ENCODE results near the gene NDC1.

NDC1 gene

GRCh38 chr1:53730224-53730865 is 107.8 kb downstream of the NDC1 start:
- DNase-seq = no peak

- DNase-seq = no peak
Measured at GRCh38 chr1:53729456-53730223, 108.5 kb downstream of the NDC1 start.

GRCh38 chr1:53728702-53729455 is 109.2 kb downstream of the NDC1 start:
- no peak for DNase-seq

- DNase-seq = no peak
Measured at GRCh38 chr1:53728196-53728595, 109.9 kb downstream of the NDC1 start.

GRCh38 chr1:53727461-53728092 is 110.5 kb downstream of the NDC1 start:
- DNase-seq = no peak

GRCh38 chr1:53726009-53726600 is 112.0 kb downstream of the NDC1 start:
- no peak for DNase-seq

GRCh38 chr1:53725238-53725689 is 112.8 kb downstream of the NDC1 start:
- DNase-seq = no peak

GRCh38 chr1:53722025-53722424 is 116.1 kb downstream of the NDC1 start:
- DNase-seq = no peak

- no peak for DNase-seq
Measured at GRCh38 chr1:53721088-53721487, 117.0 kb downstream of the NDC1 start.

GRCh38 chr1:53719469-53719868 is 118.6 kb downstream of the NDC1 start:
- DNase-seq = no peak

GRCh38 chr1:53718443-53718842 is 119.7 kb downstream of the NDC1 start:
- DNase-seq = no peak

GRCh38 chr1:53717025-53717804 is 120.9 kb downstream of the NDC1 start:
- no peak for DNase-seq

- no peak for DNase-seq
Measured at GRCh38 chr1:53716150-53716549, 121.9 kb downstream of the NDC1 start.

- DNase-seq = no peak
Measured at GRCh38 chr1:53715478-53715877, 122.6 kb downstream of the NDC1 start.

Measured in NCI-H1417 (cell line).